GM18951 (cell line): ENCODE results near the gene AFAP1L2.
"Not testable (repeated sequence)": the region's sequence is repeated elsewhere in the genome, so short reads cannot be mapped to it uniquely, and the experiment has no call there.

Experiments used
- POLR2A ChIP-seq: IDR thresholded peaks from 4 replicates; pipeline ENCODE4 v1.6.1; 2011; ENCODE audit warnings: mild to moderate bottlenecking; ENCODE audit not compliant: insufficient read length, insufficient read depth; ENCODE audit errors: extremely low read depth
- in situ Hi-C: fragments of 300-500 bp; cut with MboI; formaldehyde crosslinking; loops from one replicate; pipeline ENCODE4 v1.12.0; 2022; ENCODE audit warnings: low sequenced_read_pairs, mixed read lengths, inconsistent platforms; ENCODE audit not compliant: unreplicated experiment

AFAP1L2 gene

GRCh38 chr10:114336823-114337509, 67.3 kb downstream of the AFAP1L2 start:
- no peak for TF ChIP-seq POLR2A
- in situ Hi-C loops, result no loop called here

- no peak for TF ChIP-seq POLR2A
- in situ Hi-C loops, result no loop called here
Observed at GRCh38 chr10:114335614-114336013, 68.7 kb downstream of the AFAP1L2 start.

DNA sequence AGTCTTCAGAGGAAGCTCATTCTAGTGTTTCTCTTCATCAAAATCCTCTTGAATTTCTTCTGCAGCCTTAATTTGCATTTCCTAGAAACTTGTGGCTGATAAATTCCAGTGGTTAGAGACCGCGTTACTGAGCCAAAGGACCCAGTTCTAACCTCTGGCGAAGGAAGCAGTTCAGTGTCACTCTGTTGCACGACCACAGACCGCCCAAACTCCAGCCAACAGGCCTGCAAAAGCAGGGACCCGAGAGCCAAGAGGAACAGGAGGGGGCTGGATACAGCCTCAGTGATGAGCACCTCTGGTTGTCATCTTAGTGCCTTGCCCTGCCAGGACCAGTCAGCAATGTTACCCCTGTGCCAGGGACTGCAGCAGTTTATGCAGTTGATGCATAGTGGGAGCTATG, 70.0 kb downstream of the AFAP1L2 start:
- in situ Hi-C loops, result no loop called here
- no peak for TF ChIP-seq POLR2A

- in situ Hi-C loops, result not testable (repeated sequence)
Observed at GRCh38 chr10:114333441-114333840, 70.9 kb downstream of the AFAP1L2 start.

- in situ Hi-C loops, result no loop called here
Observed at GRCh38 chr10:114332301-114333192, 71.8 kb downstream of the AFAP1L2 start.

GRCh38 chr10:114329634-114330365, 74.5 kb downstream of the AFAP1L2 start:
- in situ Hi-C loops, result no loop called here
- no peak for TF ChIP-seq POLR2A

More at GRCh38 chr10:114332301-114333192, 71.8 kb downstream of the AFAP1L2 start:
- no peak for TF ChIP-seq POLR2A

DNA sequence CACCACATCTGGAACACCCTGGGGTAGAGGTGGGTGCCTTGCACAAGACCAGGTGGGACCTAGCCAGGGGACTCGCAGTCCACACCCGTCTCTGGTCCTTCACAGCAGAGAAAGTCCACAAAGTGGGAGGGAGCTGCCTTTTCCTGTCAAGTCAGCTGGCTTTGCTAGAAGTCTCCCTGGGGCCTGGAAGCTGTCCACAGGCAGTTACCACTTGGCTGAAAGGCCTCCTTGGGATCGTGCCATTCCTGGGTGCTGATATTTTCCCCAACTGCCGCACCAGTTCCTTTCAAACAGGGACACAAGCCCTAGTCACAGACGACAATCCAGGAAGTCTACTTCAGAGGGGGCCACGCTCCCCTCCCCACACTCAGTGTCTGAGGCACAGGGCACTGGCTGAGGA, 75.4 kb downstream of the AFAP1L2 start:
- in situ Hi-C loops, result no loop called here

DNA sequence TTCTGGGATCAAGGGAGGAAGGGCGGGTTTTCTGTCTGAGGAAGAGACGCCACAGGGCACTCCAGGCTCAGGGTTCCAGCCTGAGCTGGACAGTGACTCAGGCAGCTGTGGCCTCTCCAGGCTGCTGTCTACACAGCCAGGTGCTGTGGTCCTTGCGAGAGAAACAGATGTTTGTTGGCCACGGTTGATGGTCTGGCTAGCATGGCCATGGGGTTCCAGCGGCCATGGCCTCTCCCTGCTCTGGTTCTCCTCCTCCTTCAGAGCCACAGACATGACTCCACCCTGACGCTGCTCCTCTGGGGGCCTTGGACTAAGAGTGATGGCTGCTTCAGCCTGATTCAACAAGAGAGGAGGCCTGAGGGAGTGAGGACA, 75.9 kb downstream of the AFAP1L2 start:
- in situ Hi-C loops, result no loop called here
- no peak for TF ChIP-seq POLR2A

More for the DNA sequence above, 75.4 kb downstream of the AFAP1L2 start:
- TF ChIP-seq POLR2A, result no peak

GRCh38 chr10:114327537-114328440, 76.5 kb downstream of the AFAP1L2 start:
- in situ Hi-C loops, result no loop called here
- TF ChIP-seq POLR2A, result no peak

DNA sequence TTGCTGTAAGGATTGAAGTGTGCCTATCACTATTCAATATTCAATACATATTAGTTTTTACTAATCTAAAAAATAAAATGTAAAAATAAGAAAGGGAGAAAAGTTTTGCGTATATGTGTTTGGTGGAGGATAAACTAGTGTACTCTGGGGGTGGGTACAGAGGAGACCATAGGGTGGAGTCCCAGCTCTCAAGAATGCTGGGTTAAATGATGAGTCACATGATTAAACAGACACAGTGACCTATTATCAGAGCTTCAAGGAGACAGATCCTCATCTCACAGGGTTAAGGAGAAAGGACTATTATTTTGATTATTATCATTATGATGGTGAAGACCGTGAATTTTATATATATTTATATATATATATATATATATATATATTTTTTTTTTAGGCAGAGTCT, 77.5 kb downstream of the AFAP1L2 start:
- in situ Hi-C loops, result no loop called here
- TF ChIP-seq POLR2A, result no peak

- in situ Hi-C loops, result loop anchor here (25.0 kb wide), 1 partner anchor 814 kb away; no protein-coding TSS in a partner anchor
- TF ChIP-seq POLR2A, result no peak
Observed at GRCh38 chr10:114323023-114323422, 81.3 kb downstream of the AFAP1L2 start.

- no peak for TF ChIP-seq POLR2A
- in situ Hi-C loops, result loop anchor here (25.0 kb wide), 1 partner anchor 815 kb away; no protein-coding TSS in a partner anchor
Observed at GRCh38 chr10:114322344-114322743, 82.0 kb downstream of the AFAP1L2 start.
